ENCODE measurements around the gene TANC1.

The TANC1 gene

DNA sequence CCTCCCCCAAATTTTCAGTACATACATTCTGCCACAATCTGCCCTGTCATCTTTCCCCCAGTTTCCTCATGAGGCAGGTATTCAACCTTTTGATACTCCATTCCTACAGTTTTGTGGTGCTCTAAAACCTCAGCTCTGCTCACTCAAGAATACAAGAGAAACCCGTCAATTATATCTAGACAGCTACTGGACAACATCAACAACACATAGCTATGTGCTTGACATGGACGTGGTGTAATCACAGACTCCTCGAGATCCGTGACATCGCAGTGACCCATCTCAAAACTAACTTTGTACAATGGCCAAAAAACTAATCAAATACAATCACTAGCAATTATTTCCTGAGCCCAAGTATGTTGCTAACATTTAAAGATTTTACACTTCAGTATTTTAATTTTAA lies 294.5 kb downstream of the TANC1 start:
- no peak overlapping the region for H3K4me3 ChIP-seq (ENCODE audit: low read depth in 1 of 5, low read length in 5 of 5)
- H3K27ac ChIP-seq (ENCODE audit: low read depth, low read length) = no peak overlapping the region
- H3K36me3 ChIP-seq (ENCODE audit: control insufficient read depth in 5 of 5, insufficient read depth in 5 of 5, low read length in 5 of 5) = peaks cover 0 to 7% (median 4%) of the 10 kb centered on the region in 5 donors
- H3K9me3 ChIP-seq (ENCODE audit: control insufficient read depth in 5 of 5, low read length in 5 of 5) = no peaks in the 10 kb centered on the region
- H3K4me1 ChIP-seq (ENCODE audit: control insufficient read depth in 5 of 5, insufficient read depth in 5 of 5, low read length in 5 of 5) = peaks cover 0 to under 1% (median 0%) of the 10 kb centered on the region in 5 donors
- H3K9ac ChIP-seq (ENCODE audit: low read length in 5 of 5) = no peak overlapping the region
- no peaks in the 10 kb centered on the region for H3K27me3 ChIP-seq (ENCODE audit: control insufficient read depth in 5 of 5, insufficient read depth in 4 of 5, low read length in 5 of 5)

DNA sequence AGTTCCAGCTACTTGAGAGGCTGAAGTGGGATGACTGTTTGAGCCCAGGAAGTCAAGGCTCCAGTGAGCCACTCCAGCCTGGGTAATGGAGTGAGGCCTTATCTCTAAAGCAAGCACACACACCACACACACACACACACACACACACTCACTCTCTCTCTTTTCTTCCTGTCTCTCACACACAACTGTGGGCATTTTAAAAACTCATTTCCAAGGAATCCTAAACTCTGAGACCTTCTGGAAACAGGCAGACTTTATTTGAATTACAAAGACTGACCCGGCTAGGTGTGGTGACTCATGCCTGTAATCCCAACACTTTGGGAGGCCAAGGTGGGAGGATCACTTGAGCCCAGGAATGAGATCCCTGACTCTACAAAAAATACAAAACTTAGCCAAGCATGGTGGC lies 296.7 kb downstream of the TANC1 start:
- no peak overlapping the region for H3K27ac ChIP-seq (ENCODE audit: low read depth, low read length)
- H3K9ac ChIP-seq (ENCODE audit: low read length in 5 of 5) = no peak overlapping the region
- peaks cover 0 to 7% (median 0%) of the 10 kb centered on the region in 5 donors for H3K36me3 ChIP-seq (ENCODE audit: control insufficient read depth in 5 of 5, insufficient read depth in 5 of 5, low read length in 5 of 5)
- peaks cover 0 to 6% (median 0%) of the 10 kb centered on the region in 5 donors for H3K4me1 ChIP-seq (ENCODE audit: control insufficient read depth in 5 of 5, insufficient read depth in 5 of 5, low read length in 5 of 5)
- H3K27me3 ChIP-seq (ENCODE audit: control insufficient read depth in 5 of 5, insufficient read depth in 4 of 5, low read length in 5 of 5) = no peaks in the 10 kb centered on the region
- no peak overlapping the region for H3K4me3 ChIP-seq (ENCODE audit: low read depth in 1 of 5, low read length in 5 of 5)
- no peaks in the 10 kb centered on the region for H3K9me3 ChIP-seq (ENCODE audit: control insufficient read depth in 5 of 5, low read length in 5 of 5)

DNA sequence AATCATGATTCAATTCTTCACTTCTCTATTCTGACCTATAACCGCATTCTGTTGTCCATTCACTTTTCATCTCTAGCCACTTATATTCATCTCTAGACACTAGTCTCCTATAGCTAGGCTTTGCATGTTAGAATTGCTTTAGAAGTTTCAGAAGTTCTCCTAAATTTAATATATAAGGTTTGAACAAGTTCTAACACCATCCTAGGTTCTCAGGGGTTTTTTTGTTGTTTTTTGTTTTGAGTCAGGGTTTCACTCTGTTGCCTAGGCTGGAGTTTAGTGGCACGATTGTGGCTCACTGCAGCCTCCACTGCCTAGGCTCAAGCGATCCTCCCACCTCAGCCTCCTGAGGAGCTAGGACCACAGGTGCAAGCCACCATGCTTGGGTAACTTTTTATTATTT lies 298.1 kb downstream of the TANC1 start:
- Histone ChIP-seq H3K4me3 (ENCODE audit: low read depth in 1 of 5, low read length in 5 of 5) (no peak overlapping the region), H3K27ac (ENCODE audit: low read depth, low read length) (no peak overlapping the region), H3K27me3 (ENCODE audit: control insufficient read depth in 5 of 5, insufficient read depth in 4 of 5, low read length in 5 of 5) (no peaks in the 10 kb centered on the region), H3K36me3 (ENCODE audit: control insufficient read depth in 5 of 5, insufficient read depth in 5 of 5, low read length in 5 of 5) (peaks cover 7 to 8% (median 8%) of the 10 kb centered on the region in 5 donors), H3K4me1 (ENCODE audit: control insufficient read depth in 5 of 5, insufficient read depth in 5 of 5, low read length in 5 of 5) (peaks cover 0 to 6% (median 0%) of the 10 kb centered on the region in 5 donors), H3K9ac (ENCODE audit: low read length in 5 of 5) (no peak overlapping the region), H3K9me3 (ENCODE audit: control insufficient read depth in 5 of 5, low read length in 5 of 5) (no peaks in the 10 kb centered on the region)

- no peak overlapping the region for H3K27ac ChIP-seq (ENCODE audit: low read depth, low read length)
- H3K9ac ChIP-seq (ENCODE audit: low read length in 5 of 5) = no peak overlapping the region
- H3K36me3 ChIP-seq (ENCODE audit: control insufficient read depth in 5 of 5, insufficient read depth in 5 of 5, low read length in 5 of 5) = peaks cover 8 to 11% (median 8%) of the 10 kb centered on the region in 5 donors
- H3K9me3 ChIP-seq (ENCODE audit: control insufficient read depth in 5 of 5, low read length in 5 of 5) = no peaks in the 10 kb centered on the region
- peaks cover 0 to 6% (median 0%) of the 10 kb centered on the region in 5 donors for H3K4me1 ChIP-seq (ENCODE audit: control insufficient read depth in 5 of 5, insufficient read depth in 5 of 5, low read length in 5 of 5)
- H3K27me3 ChIP-seq (ENCODE audit: control insufficient read depth in 5 of 5, insufficient read depth in 4 of 5, low read length in 5 of 5) = no peaks in the 10 kb centered on the region
- H3K4me3 ChIP-seq (ENCODE audit: low read depth in 1 of 5, low read length in 5 of 5) = no peak overlapping the region
Observed at GRCh38 chr2:159267921-159268320, 299.5 kb downstream of the TANC1 start.

DNA sequence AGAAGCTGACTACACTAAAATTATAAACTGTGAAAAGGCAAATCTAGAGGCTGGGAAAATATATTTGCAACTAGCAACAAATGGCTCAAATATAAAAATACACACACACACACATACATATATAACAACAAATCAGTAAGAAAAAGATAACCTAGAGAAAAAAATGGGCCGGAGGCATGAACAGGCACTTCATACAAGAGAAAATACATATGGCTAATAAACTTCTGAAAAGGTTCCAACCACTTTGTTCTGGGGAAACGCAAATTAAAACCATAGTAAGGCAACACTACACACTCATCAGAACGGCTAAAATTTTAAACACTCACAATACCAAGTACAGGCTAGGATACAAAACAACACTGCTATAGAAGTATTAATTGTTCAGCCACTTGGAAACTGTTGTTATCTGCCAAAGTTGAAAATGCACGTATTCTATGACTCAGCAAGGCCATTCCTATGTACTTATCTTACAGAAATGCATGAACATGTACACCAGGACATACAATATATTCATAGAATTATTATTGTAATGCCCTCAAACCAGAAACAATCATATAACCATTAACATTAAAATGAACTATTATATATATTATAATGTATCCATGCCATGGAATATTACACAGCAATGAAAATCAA lies 302.4 kb downstream of the TANC1 start:
- Histone ChIP-seq H3K27me3 (ENCODE audit: control insufficient read depth in 5 of 5, insufficient read depth in 4 of 5, low read length in 5 of 5) (no peaks in the 10 kb centered on the region), H3K9ac (ENCODE audit: low read length in 5 of 5) (no peak overlapping the region), H3K4me1 (ENCODE audit: control insufficient read depth in 5 of 5, insufficient read depth in 5 of 5, low read length in 5 of 5) (peaks cover 0 to 6% (median 0%) of the 10 kb centered on the region in 5 donors), H3K36me3 (ENCODE audit: control insufficient read depth in 5 of 5, insufficient read depth in 5 of 5, low read length in 5 of 5) (peaks cover 7 to 8% (median 8%) of the 10 kb centered on the region in 5 donors), H3K4me3 (ENCODE audit: low read depth in 1 of 5, low read length in 5 of 5) (no peak overlapping the region), H3K27ac (ENCODE audit: low read depth, low read length) (no peak overlapping the region), H3K9me3 (ENCODE audit: control insufficient read depth in 5 of 5, low read length in 5 of 5) (no peaks in the 10 kb centered on the region)

DNA sequence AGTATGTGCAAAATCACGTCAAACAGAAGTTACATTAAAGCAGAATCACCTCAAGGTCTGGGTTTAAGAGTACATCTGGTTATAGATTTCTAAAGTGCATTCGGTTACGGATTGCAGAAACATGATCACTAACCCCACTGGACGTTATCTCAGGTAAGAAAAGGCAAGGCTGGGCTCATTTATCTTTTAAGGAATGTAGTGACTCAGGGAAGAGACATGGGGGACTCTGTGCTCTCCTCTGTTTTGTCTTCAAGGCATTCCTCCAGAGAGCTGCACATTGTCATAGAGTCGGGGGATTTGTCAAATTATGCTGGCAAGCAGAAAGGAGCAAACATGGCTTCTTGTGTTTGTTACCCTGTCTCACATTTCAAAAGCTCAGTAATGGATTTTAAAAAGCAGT lies 303.7 kb downstream of the TANC1 start:
- H3K36me3 ChIP-seq (ENCODE audit: control insufficient read depth in 5 of 5, insufficient read depth in 5 of 5, low read length in 5 of 5) = peaks cover 7 to 8% (median 8%) of the 10 kb centered on the region in 5 donors
- no peak overlapping the region for H3K27ac ChIP-seq (ENCODE audit: low read depth, low read length)
- H3K27me3 ChIP-seq (ENCODE audit: control insufficient read depth in 5 of 5, insufficient read depth in 4 of 5, low read length in 5 of 5) = no peaks in the 10 kb centered on the region
- no peaks in the 10 kb centered on the region for H3K9me3 ChIP-seq (ENCODE audit: control insufficient read depth in 5 of 5, low read length in 5 of 5)
- H3K4me3 ChIP-seq (ENCODE audit: low read depth in 1 of 5, low read length in 5 of 5) = no peak overlapping the region
- H3K4me1 ChIP-seq (ENCODE audit: control insufficient read depth in 5 of 5, insufficient read depth in 5 of 5, low read length in 5 of 5) = peaks cover 0 to 6% (median 0%) of the 10 kb centered on the region in 5 donors
- no peak overlapping the region for H3K9ac ChIP-seq (ENCODE audit: low read length in 5 of 5)

DNA sequence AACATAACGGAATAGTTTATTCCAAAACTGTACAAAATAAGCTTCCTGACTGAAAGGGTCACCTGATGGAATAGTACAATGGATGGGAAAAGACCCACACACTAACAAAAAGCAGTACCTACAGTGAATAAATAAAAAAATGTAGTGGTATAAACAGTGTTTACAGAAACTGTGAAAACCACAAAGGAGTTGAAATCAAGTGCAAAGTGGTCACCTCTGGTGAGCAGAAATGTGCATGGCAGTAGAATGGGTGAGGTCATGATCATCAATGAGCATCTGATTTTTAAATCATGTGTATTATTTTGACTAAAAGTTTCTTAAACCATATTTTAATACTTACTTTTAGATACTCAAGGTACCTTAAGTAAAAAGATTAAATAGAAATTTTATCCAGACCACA lies 306.7 kb downstream of the TANC1 start:
- Histone ChIP-seq H3K27me3 (ENCODE audit: control insufficient read depth in 5 of 5, insufficient read depth in 4 of 5, low read length in 5 of 5) (no peaks in the 10 kb centered on the region), H3K4me1 (ENCODE audit: control insufficient read depth in 5 of 5, insufficient read depth in 5 of 5, low read length in 5 of 5) (no peaks in the 10 kb centered on the region), H3K36me3 (ENCODE audit: control insufficient read depth in 5 of 5, insufficient read depth in 5 of 5, low read length in 5 of 5) (peaks cover 7 to 17% (median 11%) of the 10 kb centered on the region in 5 donors), H3K27ac (ENCODE audit: low read depth, low read length) (no peak overlapping the region), H3K9me3 (ENCODE audit: control insufficient read depth in 5 of 5, low read length in 5 of 5) (no peaks in the 10 kb centered on the region), H3K4me3 (ENCODE audit: low read depth in 1 of 5, low read length in 5 of 5) (no peak overlapping the region), H3K9ac (ENCODE audit: low read length in 5 of 5) (no peak overlapping the region)

DNA sequence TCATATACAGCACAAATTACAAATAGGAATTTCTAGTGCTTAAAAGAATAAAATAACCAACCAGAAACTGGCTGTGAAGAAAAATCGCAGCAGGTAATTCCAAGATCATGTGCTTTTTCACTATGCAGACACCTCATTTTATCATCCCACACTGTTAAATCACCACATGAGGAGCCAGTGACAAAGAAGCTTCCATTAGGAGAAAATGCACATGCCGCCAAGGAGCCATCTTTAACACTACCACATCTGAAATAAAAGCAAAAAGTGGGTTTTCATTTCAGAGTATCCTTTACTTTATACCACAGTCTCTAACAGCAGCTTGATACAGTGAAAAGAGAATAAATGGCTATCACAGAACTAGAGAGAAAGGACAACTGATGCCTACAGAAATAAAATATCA lies 311.3 kb downstream of the TANC1 start:
- H3K4me1 ChIP-seq (ENCODE audit: control insufficient read depth in 5 of 5, insufficient read depth in 5 of 5, low read length in 5 of 5) = peaks cover 0 to 1% (median 0%) of the 10 kb centered on the region in 5 donors
- H3K27ac ChIP-seq (ENCODE audit: low read depth, low read length) = no peak overlapping the region
- no peak overlapping the region for H3K4me3 ChIP-seq (ENCODE audit: low read depth in 1 of 5, low read length in 5 of 5)
- H3K9me3 ChIP-seq (ENCODE audit: control insufficient read depth in 5 of 5, low read length in 5 of 5) = no peaks in the 10 kb centered on the region
- H3K27me3 ChIP-seq (ENCODE audit: control insufficient read depth in 5 of 5, insufficient read depth in 4 of 5, low read length in 5 of 5) = no peaks in the 10 kb centered on the region
- H3K36me3 ChIP-seq (ENCODE audit: control insufficient read depth in 5 of 5, insufficient read depth in 5 of 5, low read length in 5 of 5) = peaks cover 4 to 15% (median 13%) of the 10 kb centered on the region in 5 donors
- no peak overlapping the region for H3K9ac ChIP-seq (ENCODE audit: low read length in 5 of 5)

- Histone ChIP-seq H3K27ac (ENCODE audit: low read depth, low read length) (no peak overlapping the region), H3K9me3 (ENCODE audit: control insufficient read depth in 5 of 5, low read length in 5 of 5) (no peaks in the 10 kb centered on the region), H3K9ac (ENCODE audit: low read length in 5 of 5) (no peak overlapping the region), H3K4me3 (ENCODE audit: low read depth in 1 of 5, low read length in 5 of 5) (no peak overlapping the region), H3K4me1 (ENCODE audit: control insufficient read depth in 5 of 5, insufficient read depth in 5 of 5, low read length in 5 of 5) (peaks cover 5 to 12% (median 9%) of the 10 kb centered on the region in 5 donors), H3K36me3 (ENCODE audit: control insufficient read depth in 5 of 5, insufficient read depth in 5 of 5, low read length in 5 of 5) (peaks cover 3 to 15% (median 13%) of the 10 kb centered on the region in 5 donors), H3K27me3 (ENCODE audit: control insufficient read depth in 5 of 5, insufficient read depth in 4 of 5, low read length in 5 of 5) (no peaks in the 10 kb centered on the region)
Observed at GRCh38 chr2:159281002-159281401, 312.6 kb downstream of the TANC1 start.
